ENCODE data around the gene NFASC. TPM values are rescaled to one million over a fixed set of nuclear protein-coding genes. Genes with fewer than 3 reads are reported as not detected.

Gene NFASC
- total RNA-seq, 2 donors from 2014 or later, result 4.4 to 7.6 TPM

- Histone ChIP-seq H3K27me3 (no peaks in the 10 kb centered on the region), H3K9me3 (no peaks in the 10 kb centered on the region), H3K36me3 (replicated peaks in 1 of 2; ENCODE audit: insufficient read depth in 1 of 2, low read depth in 2 of 2) (no peaks in the 10 kb centered on the region), H3K4me1 (no peaks in the 10 kb centered on the region), H3K4me3 (no peak overlapping the region), H3K27ac (no peak overlapping the region)
- DNase-seq, result no peak
- 29 to 54% methylated on average over 1 of the region's 1 CpG for WGBS, 2 donors
- no peak for TF ChIP-seq POLR2A (IDR thresholded peaks at IDR 0.05)
- TF ChIP-seq CTCF (IDR thresholded peaks at IDR 0.05), result no peak
- intact Hi-C loops (cut with DNase I), result no loop called here
- ATAC-seq, result no peak
Observed at GRCh38 chr1:204894606-204895005, 23.9 kb downstream of the NFASC start.

- H3K36me3 ChIP-seq (replicated peaks in 1 of 2; ENCODE audit: insufficient read depth in 1 of 2, low read depth in 2 of 2), result no peaks in the 10 kb centered on the region
- H3K9me3 ChIP-seq, result no peaks in the 10 kb centered on the region
- H3K27ac ChIP-seq, result no peak overlapping the region
- H3K27me3 ChIP-seq, result no peaks in the 10 kb centered on the region
- no peak for DNase-seq
- H3K4me3 ChIP-seq, result no peak overlapping the region
- H3K4me1 ChIP-seq, result no peaks in the 10 kb centered on the region
- TF ChIP-seq POLR2A (IDR thresholded peaks at IDR 0.05), result no peak
- TF ChIP-seq CTCF (IDR thresholded peaks at IDR 0.05), result no peak
- intact Hi-C loops (cut with DNase I), result no loop called here
- no peak for ATAC-seq
- WGBS, 2 donors, result 76 to 81% methylated on average over 6 of the region's 6 CpGs
Observed at GRCh38 chr1:204896023-204896422, 25.4 kb downstream of the NFASC start.

- TF ChIP-seq POLR2A (IDR thresholded peaks at IDR 0.05), result no peak
- TF ChIP-seq CTCF (IDR thresholded peaks at IDR 0.05), result no peak
Observed at GRCh38 chr1:204896787-204897469, 26.3 kb downstream of the NFASC start.

GRCh38 chr1:204900721-204901120, 30.1 kb downstream of the NFASC start:
- ATAC-seq, result no peak
- H3K9me3 ChIP-seq, result no peaks in the 10 kb centered on the region
- intact Hi-C loops (cut with DNase I), result no loop called here
- TF ChIP-seq CTCF (IDR thresholded peaks at IDR 0.05) (no peak), POLR2A (IDR thresholded peaks at IDR 0.05) (no peak)
- no peak overlapping the region for H3K4me3 ChIP-seq
- 71 to 73% methylated on average over 2 of the region's 2 CpGs for WGBS, 2 donors
- no peaks in the 10 kb centered on the region for H3K4me1 ChIP-seq
- no peaks in the 10 kb centered on the region for H3K36me3 ChIP-seq (replicated peaks in 1 of 2; ENCODE audit: insufficient read depth in 1 of 2, low read depth in 2 of 2)
- H3K27ac ChIP-seq, result no peak overlapping the region
- no peak for DNase-seq
- H3K27me3 ChIP-seq, result no peaks in the 10 kb centered on the region

More at GRCh38 chr1:204896787-204897469, 26.3 kb downstream of the NFASC start:
- Histone ChIP-seq H3K4me1 (no peaks in the 10 kb centered on the region), H3K9me3 (no peaks in the 10 kb centered on the region), H3K27ac (no peak overlapping the region), H3K36me3 (replicated peaks in 1 of 2; ENCODE audit: insufficient read depth in 1 of 2, low read depth in 2 of 2) (no peaks in the 10 kb centered on the region), H3K27me3 (no peaks in the 10 kb centered on the region), H3K4me3 (no peak overlapping the region)
- intact Hi-C loops (cut with DNase I), result no loop called here
- DNase-seq (no peak), ATAC-seq (no peak)
- WGBS, 2 donors, result 79 to 87% methylated on average over 5 of the region's 5 CpGs

GRCh38 chr1:204902671-204903070, 32.0 kb downstream of the NFASC start:
- H3K4me1 ChIP-seq, result no peaks in the 10 kb centered on the region
- H3K36me3 ChIP-seq (replicated peaks in 1 of 2; ENCODE audit: insufficient read depth in 1 of 2, low read depth in 2 of 2), result no peaks in the 10 kb centered on the region
- WGBS, 2 donors, result 75 to 76% methylated on average over 6 of the region's 6 CpGs
- H3K27ac ChIP-seq, result no peak overlapping the region
- no peaks in the 10 kb centered on the region for H3K27me3 ChIP-seq
- H3K9me3 ChIP-seq, result no peaks in the 10 kb centered on the region
- intact Hi-C loops (cut with DNase I), result no loop called here
- no peak for TF ChIP-seq POLR2A (IDR thresholded peaks at IDR 0.05)
- H3K4me3 ChIP-seq, result no peak overlapping the region
- ATAC-seq (no peak), DNase-seq (no peak)
